HG03135 (cell line): ENCODE measurements around the gene ANAPC5.

ENCODE experiments used
- ATAC-seq: cut with Tn5 transposase; IDR thresholded peaks from one replicate; pipeline ENCODE4 v1.9.1; 2021; ENCODE audit warnings: mild to moderate bottlenecking, moderate library complexity; ENCODE audit not compliant: unreplicated experiment

ANAPC5 gene

DNA sequence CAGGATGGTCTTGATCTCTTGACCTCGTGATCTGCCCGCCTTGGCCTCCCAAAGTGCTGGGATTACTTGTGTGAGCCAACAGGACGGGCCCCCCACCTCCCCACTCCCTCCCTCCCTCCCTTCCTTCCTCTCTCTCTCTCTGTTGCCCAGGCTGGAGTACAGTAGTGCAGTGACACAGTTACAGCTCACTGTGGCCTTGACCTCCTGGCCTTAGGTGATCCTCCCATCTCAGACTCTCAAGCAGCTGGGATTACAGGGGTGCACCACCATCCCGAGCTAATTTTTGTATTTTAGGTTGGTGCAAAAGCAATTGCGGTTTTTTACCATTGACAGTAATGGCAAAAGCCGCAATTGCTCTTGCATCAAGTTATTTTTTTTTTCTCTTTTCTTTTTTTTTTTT is 19.2 kb upstream of the ANAPC5 start:
- no peak for ATAC-seq

DNA sequence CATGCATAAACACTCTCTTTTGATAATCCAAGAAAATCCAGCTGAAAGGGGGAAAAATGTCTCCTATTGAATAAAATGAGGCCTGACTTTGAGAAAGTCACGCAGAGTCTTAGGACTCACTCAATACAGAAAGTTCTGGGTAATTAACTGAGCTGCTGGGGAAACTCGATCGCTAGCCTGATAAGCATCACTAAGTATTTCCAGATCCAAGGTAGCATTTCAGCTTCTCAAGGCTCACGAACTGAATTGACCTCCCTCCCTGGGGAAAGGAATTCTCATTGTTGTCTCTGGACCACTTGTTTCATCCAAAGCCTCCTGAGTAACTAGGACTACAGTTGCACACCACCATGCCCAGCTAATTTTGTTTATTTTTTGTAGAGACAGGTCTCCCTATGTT is 13.8 kb upstream of the ANAPC5 start:
- ATAC-seq: no peak

DNA sequence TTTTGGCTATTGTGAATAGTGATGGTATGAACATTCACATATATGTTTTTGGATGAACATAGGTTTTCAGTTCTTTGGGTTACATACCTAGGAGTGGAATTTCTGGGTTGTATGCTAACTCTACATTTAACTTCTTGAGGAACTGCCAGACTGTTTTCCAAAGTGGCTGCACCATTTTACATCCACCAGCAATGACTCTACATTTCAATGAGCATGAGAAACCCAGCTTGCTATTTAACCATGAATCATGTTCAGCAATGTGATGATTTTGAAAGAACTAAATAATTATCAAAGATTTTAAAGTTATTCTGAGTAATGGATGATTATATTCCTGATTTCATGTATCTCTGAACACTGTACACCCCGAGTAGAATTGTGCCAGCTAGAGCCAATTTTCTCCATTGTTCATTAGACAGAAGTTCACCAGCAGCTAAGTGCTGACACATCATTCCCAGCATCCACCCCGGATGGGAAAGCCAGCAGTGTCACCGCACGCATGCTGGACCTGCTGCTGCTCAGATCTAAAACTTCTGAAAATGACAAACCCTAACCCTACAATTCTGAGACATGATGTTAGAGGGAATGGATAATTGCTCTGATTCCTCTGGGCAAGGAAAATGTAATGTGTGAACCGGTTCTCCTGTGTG is 13.3 kb upstream of the ANAPC5 start:
- no peak for ATAC-seq

- no peak for ATAC-seq
These were observed 12.5 kb upstream of the ANAPC5 start for GRCh38 chr12:121364683-121365121.

DNA sequence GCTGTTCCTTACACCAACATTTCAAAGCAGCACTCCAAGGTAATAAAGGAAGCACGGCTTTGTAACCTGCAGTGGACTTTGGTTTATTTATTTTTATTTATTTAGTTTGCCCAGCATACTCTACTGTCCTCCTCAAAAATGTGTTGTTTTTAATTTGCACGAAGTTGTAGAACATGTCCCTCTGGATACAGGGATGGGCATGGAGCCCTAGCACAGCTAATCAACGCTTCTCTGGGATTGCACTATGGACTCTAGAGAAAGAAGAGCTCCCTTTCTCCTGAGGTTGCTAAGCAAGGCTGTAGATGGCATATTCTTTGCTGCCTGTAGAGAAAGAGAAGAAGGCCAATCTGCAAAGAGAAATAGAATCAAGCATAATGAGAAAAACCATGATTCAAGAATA is 5.9 kb upstream of the ANAPC5 start:
- ATAC-seq: no peak

DNA sequence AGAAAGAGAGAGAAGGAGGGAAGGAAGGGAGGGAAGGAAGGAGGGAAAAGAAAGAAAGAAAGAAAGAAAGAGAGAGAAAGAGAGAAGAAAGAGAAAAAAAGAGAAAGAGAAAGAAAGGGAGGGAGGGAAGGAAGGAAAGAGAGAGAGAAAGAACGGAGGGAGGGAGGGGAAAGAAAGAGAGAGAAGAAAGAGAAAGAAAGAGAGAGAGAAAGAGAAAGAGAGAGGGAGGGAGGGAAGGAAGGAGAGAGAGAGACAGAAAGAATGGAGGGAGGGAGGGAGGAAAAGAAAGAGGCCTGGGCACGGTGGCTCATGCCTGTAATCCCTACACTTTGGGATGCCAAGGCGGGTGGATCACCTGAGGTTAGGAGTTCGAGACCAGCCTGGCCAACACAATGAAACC is 5.1 kb upstream of the ANAPC5 start:
- no peak for ATAC-seq

DNA sequence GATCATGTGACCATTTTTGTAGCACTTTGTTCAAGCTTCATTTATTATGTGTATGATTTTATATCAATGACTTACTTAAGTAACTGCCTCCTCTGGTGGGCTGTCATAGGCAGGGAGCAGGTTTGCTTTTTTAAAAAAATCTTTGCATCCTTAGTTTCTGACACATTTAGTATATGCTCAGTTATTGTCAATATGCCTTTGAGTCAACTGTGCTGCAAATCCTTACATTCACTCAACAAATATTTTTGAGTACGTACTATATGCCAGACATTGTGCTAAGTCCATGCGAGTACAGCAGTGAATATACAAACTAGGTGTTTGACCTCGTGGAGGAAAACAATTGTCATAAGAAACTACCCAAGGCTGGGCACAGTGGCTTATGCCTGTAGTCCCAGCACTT is 4.4 kb upstream of the ANAPC5 start:
- ATAC-seq: no peak

- ATAC-seq: no peak
These were observed 3.6 kb upstream of the ANAPC5 start for GRCh38 chr12:121355818-121356217.

DNA sequence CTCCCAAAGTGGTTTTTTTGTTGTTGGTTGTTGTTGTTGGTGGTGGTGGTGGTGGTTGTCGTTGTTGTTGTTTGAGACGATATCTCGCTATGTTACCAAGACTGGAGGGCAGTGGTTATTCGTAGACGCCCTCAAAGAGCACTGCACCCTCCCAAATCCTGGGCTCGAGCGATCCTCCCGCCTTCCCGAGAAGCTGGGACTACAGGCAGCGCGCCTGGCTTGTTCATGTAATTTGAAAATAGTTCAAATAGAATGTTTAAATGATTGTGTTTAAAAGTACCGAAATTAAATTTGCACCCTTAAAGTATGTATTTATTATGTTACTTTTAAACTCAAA is 439 bp upstream of the ANAPC5 start:
- ATAC-seq: no peak

- no peak for ATAC-seq
These were observed 5.5 kb downstream of the ANAPC5 start for GRCh38 chr12:121346747-121347146.

DNA sequence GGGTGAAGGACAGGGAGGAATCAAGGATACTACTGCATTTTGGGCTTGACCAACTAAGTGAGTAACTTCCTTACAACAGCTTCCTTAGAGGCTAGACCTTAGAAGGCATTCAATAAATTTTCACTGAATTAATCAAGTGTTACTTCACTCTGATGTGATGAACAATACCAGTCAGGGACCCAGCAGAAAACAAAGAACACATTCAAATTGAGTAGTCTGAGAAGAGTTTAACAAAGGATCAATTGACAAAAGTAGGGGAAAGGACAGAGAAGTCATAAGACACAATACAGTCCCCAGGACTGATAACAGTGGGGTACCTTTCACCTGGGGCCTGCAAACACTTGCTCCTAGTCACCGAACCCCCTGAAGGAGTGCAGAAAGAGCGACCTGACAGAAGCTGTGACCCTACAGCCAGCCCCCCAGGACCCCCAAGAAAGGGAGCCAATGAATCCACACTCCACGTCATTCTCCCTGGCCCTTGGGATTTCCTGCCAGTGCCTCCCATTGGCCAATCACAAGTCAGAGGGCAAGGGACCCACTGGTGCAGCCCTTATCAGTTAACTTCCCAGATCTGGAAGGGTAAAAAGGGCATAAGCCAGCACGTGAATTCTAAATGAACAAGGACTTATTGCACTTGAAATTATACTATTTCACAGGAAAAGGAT is 6.9 kb downstream of the ANAPC5 start:
- ATAC-seq: no peak

DNA sequence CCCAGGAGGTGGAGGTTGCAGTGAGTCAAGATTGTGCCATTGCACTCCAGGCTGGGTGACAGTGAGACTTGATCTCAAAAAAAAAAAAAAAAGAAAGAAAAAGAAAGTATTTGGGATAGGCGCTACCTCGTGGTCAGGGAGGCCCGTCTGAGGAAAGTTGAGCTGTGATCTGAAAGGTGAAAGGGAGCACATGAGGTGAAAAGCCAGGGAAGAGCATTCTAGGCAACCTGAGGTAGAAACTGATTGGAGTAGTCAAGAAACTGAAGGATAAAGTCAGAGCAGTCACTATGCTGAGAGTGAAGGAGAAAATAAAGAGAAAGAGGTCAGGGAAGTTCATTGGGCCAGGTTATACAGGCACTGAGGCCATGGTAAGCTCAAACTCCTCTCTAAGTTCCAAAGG is 7.7 kb downstream of the ANAPC5 start:
- no peak for ATAC-seq

DNA sequence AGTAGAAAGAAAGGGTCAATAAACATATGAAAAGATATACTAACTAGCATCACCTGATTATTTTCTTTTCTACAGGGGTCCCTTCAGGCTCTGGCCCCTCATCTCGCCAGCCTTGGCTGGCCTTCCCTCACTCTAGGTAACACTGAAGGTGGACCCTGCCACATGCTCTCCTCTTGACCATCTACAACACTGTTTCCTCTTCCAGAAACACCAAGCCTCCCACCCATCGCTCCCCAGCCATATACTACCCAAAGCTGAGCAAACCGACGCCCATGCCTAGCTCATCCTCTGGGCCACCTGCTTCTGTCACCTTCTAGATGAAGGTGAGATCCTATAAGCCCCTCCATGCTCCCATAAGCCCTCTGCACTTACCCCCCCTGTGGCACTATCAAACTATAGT is 14.8 kb downstream of the ANAPC5 start:
- no peak for ATAC-seq

- ATAC-seq: no peak
These were observed 17.5 kb downstream of the ANAPC5 start for GRCh38 chr12:121334513-121335343.

GRCh38 chr12:121333747-121334146 is 18.5 kb downstream of the ANAPC5 start:
- no peak for ATAC-seq

- ATAC-seq: no peak
These were observed 21.0 kb downstream of the ANAPC5 start for GRCh38 chr12:121331248-121331647.

GRCh38 chr12:121330692-121331091 is 21.5 kb downstream of the ANAPC5 start:
- no peak for ATAC-seq

- ATAC-seq: no peak
These were observed 22.0 kb downstream of the ANAPC5 start for GRCh38 chr12:121330195-121330594.

GRCh38 chr12:121328620-121329019 is 23.6 kb downstream of the ANAPC5 start:
- ATAC-seq: no peak

- ATAC-seq: no peak
These were observed 25.1 kb downstream of the ANAPC5 start for GRCh38 chr12:121326996-121327674.

DNA sequence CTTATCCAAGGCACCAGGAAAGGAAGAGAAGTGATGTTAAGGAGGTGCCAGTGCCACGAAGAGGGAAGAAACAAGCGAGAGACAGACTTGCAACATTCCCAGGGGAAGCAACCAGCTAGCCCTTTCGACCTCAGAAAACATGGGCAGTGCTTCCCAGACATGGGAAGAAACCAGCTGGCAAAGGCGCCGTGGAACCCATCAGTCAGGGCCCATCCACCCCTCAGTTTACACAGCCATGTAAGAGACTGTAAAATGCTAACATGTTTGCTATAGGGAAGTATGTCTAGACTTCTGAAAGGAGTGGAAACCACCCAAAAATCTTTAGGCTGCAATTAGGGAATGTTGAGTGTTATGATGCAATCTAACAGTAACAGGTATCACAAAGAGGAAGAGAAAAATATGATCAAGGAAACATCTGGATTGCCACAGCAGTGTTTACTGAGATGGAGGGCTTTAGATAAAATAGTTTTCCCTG is 26.3 kb downstream of the ANAPC5 start:
- no peak for ATAC-seq
